Parathyroid adenoma (tissue), 2 donors: ENCODE results near the gene GAS6.

Experiments
- H2AFZ ChIP-seq: fragments of 300-600 bp; sonication (generic); one replicate; pipeline ENCODE4 v1.7.0; 2017; ENCODE audit warnings: antibody characterized with exemption, mild to moderate bottlenecking
- H3K27ac ChIP-seq: fragments of 300-600 bp; sonication (generic); one replicate; pipeline ENCODE4 v1.7.0; 2017
- H3K27me3 ChIP-seq: fragments of 300-600 bp; sonication (generic); one replicate; pipeline ENCODE4 v1.7.0; 2017; ENCODE audit warnings: low read length; ENCODE audit not compliant: control insufficient read depth, insufficient read depth
- H3K36me3 ChIP-seq: fragments of 300-600 bp; sonication (generic); one replicate; pipeline ENCODE4 v1.7.0; 2017; ENCODE audit warnings: low read length; ENCODE audit not compliant: control insufficient read depth, insufficient read depth
- H3K4me1 ChIP-seq: fragments of 300-600 bp; sonication (generic); one replicate; pipeline ENCODE4 v1.7.0; 2017; ENCODE audit warnings: control low read depth
- H3K4me2 ChIP-seq: fragments of 300-600 bp; sonication (generic); one replicate; pipeline ENCODE4 v1.7.0; 2017; ENCODE audit warnings: low read length
- H3K4me3 ChIP-seq: fragments of 300-600 bp; sonication (generic); one replicate; pipeline ENCODE4 v1.7.0; 2017; ENCODE audit warnings: low read depth, low read length
- H3K79me2 ChIP-seq: fragments of 300-600 bp; sonication (generic); one replicate; pipeline ENCODE4 v1.7.0; 2017; ENCODE audit warnings: control low read depth
- H3K9ac ChIP-seq: fragments of 300-600 bp; sonication (generic); one replicate; pipeline ENCODE4 v1.7.0; 2017; ENCODE audit warnings: mild to moderate bottlenecking
- H3K9me3 ChIP-seq: fragments of 300-600 bp; sonication (generic); one replicate; pipeline ENCODE4 v1.7.0; 2017; ENCODE audit warnings: low read length; ENCODE audit not compliant: control insufficient read depth
- CTCF ChIP-seq: fragments of 300-600 bp; sonication (generic); IDR thresholded peaks from one replicate; pipeline ENCODE4 v1.7.0; 2017; ENCODE audit warnings: antibody characterized with exemption, mild to moderate bottlenecking
- donor health status: primary hyperparathyroidism.

GAS6 gene

GRCh38 chr13:113822956-113823744 lies 40.7 kb downstream of the GAS6 start:
- no peaks in the 10 kb centered on the region for H3K9me3 ChIP-seq
- H3K27ac ChIP-seq, result no peak overlapping the region
- no peaks in the 10 kb centered on the region for H3K79me2 ChIP-seq
- no peak overlapping the region for H2AFZ ChIP-seq
- H3K27me3 ChIP-seq, result no peaks in the 10 kb centered on the region
- H3K4me3 ChIP-seq, result no peak overlapping the region
- no peaks in the 10 kb centered on the region for H3K36me3 ChIP-seq
- no peak overlapping the region for H3K9ac ChIP-seq
- H3K4me2 ChIP-seq, result no peak overlapping the region
- H3K4me1 ChIP-seq, result no peaks in the 10 kb centered on the region
- TF ChIP-seq CTCF, result no peak

GRCh38 chr13:113822266-113822665 lies 41.6 kb downstream of the GAS6 start:
- TF ChIP-seq CTCF, result no peak
- no peaks in the 10 kb centered on the region for H3K4me1 ChIP-seq
- H2AFZ ChIP-seq, result no peak overlapping the region
- H3K9me3 ChIP-seq, result no peaks in the 10 kb centered on the region
- H3K4me3 ChIP-seq, result no peak overlapping the region
- no peaks in the 10 kb centered on the region for H3K79me2 ChIP-seq
- H3K4me2 ChIP-seq, result no peak overlapping the region
- H3K9ac ChIP-seq, result no peak overlapping the region
- no peaks in the 10 kb centered on the region for H3K36me3 ChIP-seq
- no peaks in the 10 kb centered on the region for H3K27me3 ChIP-seq
- no peak overlapping the region for H3K27ac ChIP-seq

- Histone ChIP-seq H3K4me1 (no peaks in the 10 kb centered on the region), H3K36me3 (no peaks in the 10 kb centered on the region), H3K4me2 (no peak overlapping the region), H3K4me3 (no peak overlapping the region), H2AFZ (no peak overlapping the region), H3K9me3 (no peaks in the 10 kb centered on the region), H3K9ac (no peak overlapping the region), H3K27ac (no peak overlapping the region), H3K27me3 (no peaks in the 10 kb centered on the region), H3K79me2 (no peaks in the 10 kb centered on the region)
- no peak for TF ChIP-seq CTCF
These were observed 42.0 kb downstream of the GAS6 start for GRCh38 chr13:113821847-113822246.

- Histone ChIP-seq H3K4me3 (no peak overlapping the region), H3K27me3 (no peaks in the 10 kb centered on the region), H3K79me2 (no peaks in the 10 kb centered on the region), H3K27ac (no peak overlapping the region), H3K4me2 (no peak overlapping the region), H2AFZ (no peak overlapping the region), H3K36me3 (no peaks in the 10 kb centered on the region), H3K4me1 (no peaks in the 10 kb centered on the region), H3K9ac (no peak overlapping the region), H3K9me3 (no peaks in the 10 kb centered on the region)
- no peak for TF ChIP-seq CTCF
These were observed 42.8 kb downstream of the GAS6 start for GRCh38 chr13:113820813-113821651.
